Measurements from ENCODE around the gene SNX20. TPM values are rescaled to one million over a fixed set of nuclear protein-coding genes. Genes with fewer than 3 reads are reported as not detected.
A peak's percentile ranks its signal among the peaks of the same experiment; 100 is the strongest.

Gene SNX20
- total and polyA plus RNA-seq, 10 of the 15 experiments (the other 5 are each of a cell fraction or from before 2014, with no cell fraction given): 4.6 to 30.8 (median 21.9) TPM

GRCh38 chr16:50696575-50697420 lies 15.7 kb upstream of the SNX20 start (continued):
- no peak for TF ChIP-seq PRDM15 (CRISPR knock-in tag; IDR thresholded peaks at IDR 0.05)

- Histone ChIP-seq H3K9ac (ENCODE audit: control insufficient read depth, insufficient read depth, low read length) (peak overlapping the region; percentile 85), H3K36me3 (ENCODE audit: control insufficient read depth in 2 of 2, insufficient read depth in 2 of 2, low read length in 1 of 2) (peaks cover 0 to 3% of the 10 kb centered on the region in 2 experiments; a peak in 1 of 4 replicates), H3K4me3 (peak overlapping the region; percentile 72; the same call in 1 of the 2 replicates), H2AFZ (ENCODE audit: control insufficient read depth, low read depth, low read length) (no peak overlapping the region; the same call in 1 of the 2 replicates), H4K20me1 (ENCODE audit: control insufficient read depth, insufficient read depth) (no peaks in the 10 kb centered on the region), H3K27ac (ENCODE audit: control insufficient read depth, insufficient read depth) (peak overlapping the region; percentile 95), H3K79me2 (ENCODE audit: control insufficient read depth, insufficient read depth, low read length) (peaks cover 65% of the 10 kb centered on the region), H3K4me2 (ENCODE audit: control insufficient read depth, insufficient read depth) (peak overlapping the region; percentile 100), H3K4me1 (ENCODE audit: control insufficient read depth, insufficient read depth, low read length) (peaks cover 57% of the 10 kb centered on the region), H3K9me3 (replicated peaks; ENCODE audit: control insufficient read depth, insufficient read depth, low read length) (no peaks in the 10 kb centered on the region), H3K27me3 (replicated peaks in 1 of 2; ENCODE audit: control insufficient read depth in 2 of 2, insufficient read depth in 2 of 2, low read length in 1 of 2) (no peaks in the 10 kb centered on the region)
- no peak for DNase-seq (ENCODE audit: low read depth, low spot score)
- FAIRE-seq: no peak
- TSS peak; percentile 99 for BruUV-seq (replicated peaks)
- ChIA-PET CTCF (interaction anchor here (0.7 to 9.4 kb wide), 11 partner anchors 11 to 109 kb away, joined by 3 to 86 read pairs (median 10); partner anchors contain the start of gene CYLD), POLR2A (interaction anchor here (0.6 to 8.3 kb wide), 9 partner anchors 12 to 746 kb away, joined by 3 to 116 read pairs (median 9); partner anchors contain the start of genes CYLD and SNX20), RAD21 (ENCODE audit: unreplicated experiment) (interaction anchor here (0.7 to 9.9 kb wide), 9 partner anchors 12 to 110 kb away, joined by 3 to 121 read pairs (median 28); partner anchors contain the start of genes CYLD and SNX20), SMC1A (ENCODE audit: uncharacterized antibody, unreplicated experiment) (interaction anchor here (1.3 to 8.3 kb wide), 8 partner anchors 13 to 49 kb away, joined by 5 to 190 read pairs (median 22); partner anchors contain the start of genes CYLD and SNX20)
- in situ Hi-C loops (cut with MboI) (no loop called here), intact Hi-C loops (cut with micrococcal nuclease; ENCODE audit: unreplicated experiment) (loop anchor here (1.0 to 5.0 kb wide), 2 partner anchors 12 to 419 kb away; no protein-coding TSS in a partner anchor)
- WGBS (ENCODE audit: insufficient coverage, insufficient replicate concordance, low lambda C conversion rate, missing lambda C conversion rate): 2% methylated on average over 5 of the region's 5 CpGs
- ATAC-seq: peak; percentile 45
- TF ChIP-seq ELK1 (IDR thresholded peaks at IDR 0.05; ENCODE audit: low read depth, low read length) (no peak), PAX8 (IDR thresholded peaks at IDR 0.05) (no peak), TCF7 (IDR thresholded peaks at IDR 0.05; ENCODE audit: borderline replicate concordance) (peak; percentile 93), MYC (IDR thresholded peaks at IDR 0.05; ENCODE audit: insufficient read depth, insufficient read length, insufficient replicate concordance, low read length, severe bottlenecking) (no peak), TAF1 (IDR thresholded peaks at IDR 0.05; ENCODE audit: borderline replicate concordance, low read depth, low read length) (no peak), MEF2B (IDR thresholded peaks at IDR 0.05; ENCODE audit: partially characterized antibody, poor library complexity, severe bottlenecking) (no peak), GABPA (IDR thresholded peaks at IDR 0.05; ENCODE audit: low read depth) (no peak), IKZF1 (conservative IDR thresholded peaks at IDR 0.05) (no peak), PKNOX1 (IDR thresholded peaks at IDR 0.05) (peak; percentile 67), RAD51 (IDR thresholded peaks at IDR 0.05) (no peak)
Observed at GRCh38 chr16:50696126-50696525, 15.0 kb upstream of the SNX20 start.

Measured in GM12878 (cell line).